ENCODE results near the gene CDX2. TPM values are rescaled to one million over a fixed set of nuclear protein-coding genes. Genes with fewer than 3 reads are reported as not detected.

CDX2 gene, protein sequence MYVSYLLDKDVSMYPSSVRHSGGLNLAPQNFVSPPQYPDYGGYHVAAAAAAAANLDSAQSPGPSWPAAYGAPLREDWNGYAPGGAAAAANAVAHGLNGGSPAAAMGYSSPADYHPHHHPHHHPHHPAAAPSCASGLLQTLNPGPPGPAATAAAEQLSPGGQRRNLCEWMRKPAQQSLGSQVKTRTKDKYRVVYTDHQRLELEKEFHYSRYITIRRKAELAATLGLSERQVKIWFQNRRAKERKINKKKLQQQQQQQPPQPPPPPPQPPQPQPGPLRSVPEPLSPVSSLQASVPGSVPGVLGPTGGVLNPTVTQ
- not detected in 2 replicates for total RNA-seq

DNA sequence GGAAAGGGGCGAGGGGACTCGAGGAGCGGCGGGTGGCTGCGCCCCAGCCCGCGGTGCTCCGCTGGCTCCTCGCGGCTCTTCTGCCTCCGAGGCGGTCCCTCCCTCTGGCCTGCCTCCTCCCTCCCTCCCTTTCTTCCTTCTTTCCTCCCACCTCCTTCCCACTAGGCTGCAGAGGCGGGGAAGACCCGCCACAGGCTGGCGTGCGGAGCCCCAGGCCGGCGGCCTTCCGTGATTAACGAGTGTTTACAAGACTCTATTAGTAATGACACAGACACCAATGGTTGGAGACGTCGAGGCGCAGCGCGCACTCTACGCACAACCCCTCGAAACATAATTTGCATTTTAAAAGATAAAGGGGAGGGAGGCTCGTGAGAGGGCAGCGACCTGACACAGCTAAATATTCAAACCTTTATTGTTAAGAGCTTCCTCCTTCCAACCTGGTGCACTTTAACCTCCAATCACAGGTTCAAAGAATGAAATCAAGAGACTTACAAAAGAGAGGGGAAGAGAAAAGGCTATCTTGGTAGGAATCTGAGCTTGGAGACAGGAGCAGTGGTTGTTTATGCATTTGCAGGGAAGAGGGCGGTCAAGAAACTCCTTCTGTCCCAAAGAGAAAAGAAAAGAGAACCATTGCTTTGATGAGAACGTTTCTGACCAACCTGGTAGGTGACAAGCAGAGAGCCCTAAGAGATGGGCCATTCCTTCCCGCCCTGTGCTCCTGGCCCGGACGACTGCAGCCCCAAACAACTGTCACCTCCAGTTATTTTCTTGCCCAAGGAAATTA, at the start of gene CDX2:
CDX2 (minus strand) TSS at position 234 of the 784 bp plus-strand sequence. CDS start 309 bp downstream, outside the sequence.

DNA sequence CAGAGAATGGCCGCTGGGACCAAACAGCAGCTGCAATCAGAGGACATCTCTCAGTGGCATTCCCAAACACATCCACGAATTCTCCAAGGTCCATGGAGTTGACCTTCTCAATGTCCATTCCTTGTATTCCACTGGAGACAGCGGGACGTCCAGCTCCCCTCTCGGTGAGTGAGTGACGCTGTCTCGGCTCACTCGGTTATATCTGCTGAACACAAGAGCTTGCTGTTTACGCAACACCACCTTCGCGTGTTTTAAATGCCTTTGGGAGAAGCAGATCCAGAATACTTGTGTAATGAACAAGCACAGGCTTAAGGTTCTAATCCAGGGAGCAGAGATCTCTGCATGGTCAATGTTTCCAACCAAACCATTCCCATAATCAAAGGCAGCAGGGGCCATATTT, 19.4 kb upstream of the CDX2 start, which contains the start of gene URAD:
URAD (minus strand) TSS at position 174 of the 400 bp plus-strand sequence; CDS start at position 118, 56 bp downstream.

DNA sequence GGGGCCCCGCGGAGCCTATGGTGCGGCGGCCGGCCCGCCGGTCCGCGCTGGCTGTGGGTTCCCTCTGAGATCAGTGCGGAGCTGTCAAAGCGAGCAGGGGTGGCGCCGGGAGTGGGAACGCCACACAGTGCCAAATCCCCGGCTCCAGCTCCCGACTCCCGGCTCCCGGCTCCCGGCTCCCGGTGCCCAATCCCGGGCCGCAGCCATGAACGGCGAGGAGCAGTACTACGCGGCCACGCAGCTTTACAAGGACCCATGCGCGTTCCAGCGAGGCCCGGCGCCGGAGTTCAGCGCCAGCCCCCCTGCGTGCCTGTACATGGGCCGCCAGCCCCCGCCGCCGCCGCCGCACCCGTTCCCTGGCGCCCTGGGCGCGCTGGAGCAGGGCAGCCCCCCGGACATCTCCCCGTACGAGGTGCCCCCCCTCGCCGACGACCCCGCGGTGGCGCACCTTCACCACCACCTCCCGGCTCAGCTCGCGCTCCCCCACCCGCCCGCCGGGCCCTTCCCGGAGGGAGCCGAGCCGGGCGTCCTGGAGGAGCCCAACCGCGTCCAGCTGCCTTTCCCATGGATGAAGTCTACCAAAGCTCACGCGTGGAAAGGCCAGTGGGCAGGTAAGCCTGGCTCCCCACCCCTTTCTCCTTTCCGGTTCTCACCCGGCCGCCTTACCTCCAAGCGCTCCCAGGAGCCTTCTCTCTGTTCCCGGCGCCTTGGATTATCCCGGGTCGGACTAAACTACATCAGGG, 49.0 kb downstream of the CDX2 start, which contains the start of gene PDX1:
PDX1 (plus strand) TSS at position 67 of the 743 bp plus-strand sequence; CDS start at position 206, 139 bp downstream.

Other genes with a start within 250 kb of the CDX2 start
- not detected in 2 replicates for gene GSX1, start 176.8 kb downstream of the CDX2 start, total RNA-seq
- gene PDX1, start 49.3 kb downstream of the CDX2 start, total RNA-seq, result not detected in 2 replicates
- gene URAD, start 19.4 kb upstream of the CDX2 start, total RNA-seq, result not detected in 2 replicates
- gene FLT3, start 131.3 kb upstream of the CDX2 start, total RNA-seq, result not detected in 2 replicates
- 17.1 and 19.9 TPM in 2 replicates for gene PAN3, start 169.2 kb upstream of the CDX2 start, total RNA-seq

Data from smooth muscle cell of the pulmonary artery (primary cell).